Measurements from ENCODE around the gene TSC2.

Gene TSC2

DNA sequence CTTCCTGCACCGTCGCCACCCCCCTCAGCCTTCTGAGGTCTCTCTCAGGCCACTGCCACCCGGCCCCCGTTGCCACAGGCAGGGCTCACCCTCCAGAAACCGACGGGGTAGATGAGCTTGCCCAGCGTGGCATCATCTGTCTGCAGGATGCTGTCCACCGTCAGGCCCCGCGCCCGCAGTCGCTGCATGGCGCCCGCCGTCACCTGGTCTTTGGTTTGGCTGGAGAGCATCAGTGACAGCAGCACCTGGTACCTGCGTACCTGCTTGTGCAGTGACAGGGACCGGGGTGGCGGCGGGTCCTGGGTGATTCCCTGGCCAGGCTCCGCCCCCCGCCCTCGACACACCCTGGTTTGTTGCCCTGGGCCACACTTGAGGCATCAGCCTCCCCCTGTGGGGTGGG is 3.2 kb upstream of the TSC2 start:
- no peak for DNase-seq

DNA sequence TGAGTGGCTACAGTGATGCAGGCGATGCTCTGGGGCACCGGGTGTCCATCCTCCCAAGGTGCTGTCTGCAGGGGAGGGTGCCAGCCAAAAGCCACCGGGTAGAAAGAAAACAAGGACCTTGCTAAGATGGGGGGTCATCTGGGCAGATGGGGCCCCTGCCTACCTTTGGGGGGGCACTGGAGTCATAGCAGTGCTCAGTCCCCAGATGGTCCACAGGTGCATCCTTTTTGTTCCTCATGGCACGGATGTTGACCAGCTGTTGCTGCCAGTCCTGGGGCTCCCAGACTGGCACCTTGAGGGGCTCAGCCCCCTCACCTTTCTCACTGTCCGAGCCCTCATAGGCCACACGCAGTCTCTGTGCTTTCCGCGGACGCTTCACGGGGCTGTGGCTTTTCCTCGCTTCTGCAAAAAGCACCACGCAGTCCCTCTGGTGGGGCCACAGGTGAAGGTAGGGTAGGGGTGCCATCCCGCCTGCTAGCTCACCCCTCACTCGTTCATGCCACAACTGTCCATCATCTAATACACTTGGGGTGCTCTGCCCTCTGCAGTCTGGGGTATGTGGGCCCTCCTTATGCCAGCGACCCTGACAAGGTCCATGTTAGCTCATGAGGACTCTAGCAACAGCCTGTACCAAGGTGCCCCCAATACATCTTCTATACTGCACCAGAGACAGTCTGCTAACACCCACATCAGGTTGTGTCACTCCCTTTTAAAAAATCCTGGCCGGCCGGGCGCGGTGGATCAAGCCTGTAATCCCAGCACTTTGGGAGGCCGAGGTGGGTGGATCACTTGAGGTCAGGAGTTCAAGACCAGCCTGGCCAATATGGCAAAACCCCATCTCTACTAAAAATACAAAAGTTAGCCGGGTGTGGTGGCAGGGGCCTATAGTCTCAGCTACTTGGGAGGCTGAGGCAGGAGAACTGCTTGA is 1.6 kb upstream of the TSC2 start:
- DNase-seq = no peak

DNA sequence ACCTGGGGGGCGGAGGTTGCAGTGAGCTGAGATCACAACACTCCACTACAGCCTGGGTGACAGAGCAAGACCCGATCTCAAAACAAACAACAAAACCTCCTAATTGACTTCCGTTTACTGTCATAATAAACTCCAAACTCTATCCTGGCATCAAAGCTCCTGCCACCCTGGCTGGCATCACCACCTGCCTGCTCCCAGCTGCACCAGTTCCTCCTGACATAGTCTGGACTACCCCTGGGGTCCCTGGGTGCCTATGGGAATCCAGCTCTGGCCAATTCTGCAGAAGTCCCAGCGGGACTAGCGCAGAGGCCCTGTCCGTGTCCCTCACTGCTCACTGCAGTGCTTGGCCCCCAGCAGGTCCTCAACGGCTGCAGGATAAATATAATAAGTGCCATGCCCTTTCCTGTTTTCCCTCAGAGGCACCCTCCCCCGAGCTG is 874 bp upstream of the TSC2 start:
- no peak for DNase-seq

- no peak for DNase-seq
These were observed 345 bp downstream of the TSC2 start for GRCh38 chr16:2048116-2048543.

- DNase-seq = no peak
These were observed 5.4 kb downstream of the TSC2 start for GRCh38 chr16:2053211-2053610.

GRCh38 chr16:2053897-2054296 is 6.1 kb downstream of the TSC2 start:
- no peak for DNase-seq

DNA sequence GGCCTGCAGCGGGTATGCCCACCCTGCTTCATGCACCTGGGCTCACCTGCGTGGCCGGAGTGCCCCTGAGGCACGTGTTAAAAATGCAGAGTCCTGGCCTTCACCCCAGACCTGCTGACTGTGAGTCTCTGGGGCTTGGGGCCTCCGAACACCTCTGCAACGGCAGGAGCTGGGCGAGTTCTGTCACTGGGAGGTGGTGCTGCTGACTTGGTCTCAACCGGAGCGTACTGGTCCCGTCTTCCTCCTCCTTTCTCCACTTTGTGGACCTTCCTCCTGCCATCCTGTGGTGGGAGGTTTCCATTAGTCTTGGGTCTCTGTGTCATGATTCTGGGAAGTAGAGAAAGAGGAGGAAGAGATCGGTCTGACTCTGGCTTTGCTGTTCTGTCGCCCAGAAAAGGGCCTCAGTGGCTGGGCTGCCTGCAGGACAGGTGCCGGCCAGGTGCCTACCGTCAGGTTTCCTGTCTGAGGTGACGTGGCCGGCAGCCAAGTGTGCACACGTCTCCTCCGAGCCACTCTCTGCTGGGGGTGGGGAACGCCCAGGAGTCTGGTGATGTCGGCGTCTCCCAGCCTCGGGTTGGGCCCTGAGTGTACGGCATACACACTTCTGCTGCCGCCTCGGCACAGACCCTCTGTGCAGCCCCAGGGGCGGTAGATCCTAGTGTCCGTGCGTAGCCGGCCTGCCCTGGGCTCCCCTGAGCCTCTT is 6.9 kb downstream of the TSC2 start:
- DNase-seq = no peak

- DNase-seq = no peak
These were observed 8.3 kb downstream of the TSC2 start for GRCh38 chr16:2056077-2056476.

DNA sequence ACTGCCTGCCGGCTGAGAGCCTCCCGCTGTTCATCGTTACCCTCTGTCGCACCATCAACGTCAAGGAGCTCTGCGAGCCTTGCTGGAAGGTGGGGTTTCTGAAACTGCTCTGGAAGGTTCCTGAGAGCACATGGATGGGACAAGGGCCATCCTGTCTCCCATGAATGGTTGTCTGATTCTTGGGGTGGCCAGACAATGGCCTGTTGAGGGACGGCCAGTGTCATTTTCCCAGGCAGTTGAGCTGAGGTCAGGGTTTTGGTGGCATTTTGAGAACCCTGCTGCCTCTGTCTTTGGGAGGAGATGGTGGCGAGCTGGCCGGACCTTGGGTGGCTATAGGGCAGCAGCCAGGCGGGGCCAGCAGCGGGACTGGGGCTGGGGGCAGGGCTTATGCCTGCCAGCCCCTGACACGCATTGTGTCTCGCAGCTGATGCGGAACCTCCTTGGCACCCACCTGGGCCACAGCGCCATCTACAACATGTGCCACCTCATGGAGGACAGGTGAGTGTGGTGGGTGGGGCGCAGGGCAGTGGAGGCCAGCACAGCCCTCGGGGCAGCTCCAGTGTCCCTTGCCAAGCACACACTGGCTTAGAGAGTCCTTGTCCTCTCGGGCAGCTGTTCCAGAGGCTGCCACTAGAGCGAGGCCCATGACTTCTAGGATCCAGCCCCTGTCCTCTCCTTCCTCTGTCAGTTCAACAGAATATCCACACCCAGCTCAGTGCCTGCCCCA is 9.1 kb downstream of the TSC2 start:
- DNase-seq = no peak

DNA sequence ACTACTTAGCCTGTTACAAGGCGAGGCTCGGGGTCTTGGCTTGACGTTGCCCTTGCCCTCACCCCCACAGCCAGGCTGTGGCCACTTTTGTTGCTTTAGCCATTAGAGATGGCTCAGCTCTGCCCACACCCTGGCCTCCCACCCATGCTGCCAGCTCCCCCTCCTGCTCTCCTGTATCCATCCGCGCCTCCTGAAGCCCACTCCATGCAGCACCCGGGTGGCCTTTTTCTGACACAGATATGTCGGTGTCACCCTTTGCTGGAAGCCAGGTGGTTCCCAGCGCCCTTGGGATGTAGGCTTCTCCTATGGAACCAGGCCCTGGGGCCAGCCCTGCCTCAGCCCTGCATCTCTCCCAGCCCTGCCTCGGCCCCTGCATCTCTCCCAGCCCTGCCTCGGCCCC is 9.7 kb downstream of the TSC2 start:
- DNase-seq = no peak

DNA sequence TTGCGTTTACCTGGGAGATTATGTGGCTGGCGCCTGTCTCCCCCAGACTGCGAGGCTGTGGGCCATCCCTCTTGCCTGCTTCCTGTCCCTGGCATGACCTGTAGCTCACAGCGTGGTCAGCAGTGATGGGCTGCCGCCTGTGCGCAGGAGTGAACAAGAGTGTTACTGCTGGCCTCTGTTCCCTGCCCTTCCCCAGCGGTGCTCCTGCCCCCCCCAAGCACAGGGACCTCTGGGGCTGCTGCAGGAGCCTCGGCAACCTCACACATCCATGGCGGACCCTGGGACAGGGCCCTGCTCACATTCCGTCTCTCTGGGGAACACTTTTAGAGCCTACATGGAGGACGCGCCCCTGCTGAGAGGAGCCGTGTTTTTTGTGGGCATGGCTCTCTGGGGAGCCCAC is 10.6 kb downstream of the TSC2 start:
- DNase-seq = no peak

DNA sequence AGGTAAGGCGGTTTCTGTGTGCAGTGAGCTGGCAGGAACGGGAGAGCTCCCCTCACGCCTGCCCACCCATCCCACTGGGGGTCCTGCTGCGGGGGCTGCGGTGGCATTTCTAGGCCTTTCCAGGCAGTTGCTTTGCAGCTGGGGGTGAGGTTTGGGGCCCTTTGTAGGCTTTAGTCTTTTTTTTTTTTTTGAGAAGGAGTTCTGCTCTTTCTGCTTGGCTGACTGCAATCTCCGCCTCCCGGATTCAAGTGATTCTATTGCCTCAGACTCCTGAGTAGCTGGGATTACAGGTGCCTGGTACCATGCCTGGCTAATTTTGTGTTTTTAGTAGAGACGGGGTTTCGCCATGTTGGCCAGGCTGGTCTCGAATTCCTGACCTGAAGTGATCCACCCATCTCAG is 11.1 kb downstream of the TSC2 start:
- DNase-seq = no peak

- DNase-seq = no peak
These were observed 12.6 kb downstream of the TSC2 start for GRCh38 chr16:2060346-2060745.

DNA sequence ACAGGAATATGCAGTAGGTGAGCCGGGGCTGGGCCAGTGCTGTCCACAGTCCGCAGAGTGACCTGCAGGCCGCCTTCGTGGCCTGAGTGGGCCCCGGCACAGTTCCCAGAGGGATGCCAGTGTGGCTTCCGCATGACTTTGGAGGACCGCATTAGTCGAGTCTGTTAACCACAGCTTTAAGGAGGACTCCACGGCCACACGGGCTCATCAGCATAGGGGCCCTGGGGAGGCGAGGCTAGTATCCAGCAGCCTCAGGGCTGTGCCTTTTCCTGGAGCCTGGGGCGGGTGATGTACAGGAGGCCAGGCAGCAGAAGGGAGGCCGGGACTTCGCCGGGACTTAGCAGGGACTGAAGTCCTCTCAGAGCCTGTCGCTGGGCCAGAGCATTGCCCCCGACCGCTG is 13.2 kb downstream of the TSC2 start:
- no peak for DNase-seq

- DNase-seq = no peak
These were observed 13.7 kb downstream of the TSC2 start for GRCh38 chr16:2061526-2061925.

GRCh38 chr16:2062801-2063200 is 15.0 kb downstream of the TSC2 start:
- no peak for DNase-seq

DNA sequence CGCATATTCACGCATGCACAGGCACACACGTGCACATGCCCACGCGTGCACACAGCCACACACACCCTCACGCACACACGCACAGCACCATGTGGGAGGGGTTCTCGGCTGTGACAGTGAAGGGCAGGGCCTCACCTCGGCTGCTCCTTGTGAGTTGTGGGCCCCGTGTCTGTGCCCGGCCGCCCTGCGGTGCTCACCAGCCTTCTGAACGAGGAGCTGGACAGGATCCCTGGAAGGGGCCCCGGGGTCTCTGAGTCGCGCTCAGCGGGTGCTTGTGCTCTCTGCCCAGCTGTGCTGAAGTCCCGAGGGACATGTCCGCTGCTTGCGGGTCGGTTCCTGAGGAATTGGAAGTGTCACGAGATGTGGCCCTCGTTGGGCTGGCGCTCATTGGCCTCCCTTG is 16.1 kb downstream of the TSC2 start:
- no peak for DNase-seq

DNA sequence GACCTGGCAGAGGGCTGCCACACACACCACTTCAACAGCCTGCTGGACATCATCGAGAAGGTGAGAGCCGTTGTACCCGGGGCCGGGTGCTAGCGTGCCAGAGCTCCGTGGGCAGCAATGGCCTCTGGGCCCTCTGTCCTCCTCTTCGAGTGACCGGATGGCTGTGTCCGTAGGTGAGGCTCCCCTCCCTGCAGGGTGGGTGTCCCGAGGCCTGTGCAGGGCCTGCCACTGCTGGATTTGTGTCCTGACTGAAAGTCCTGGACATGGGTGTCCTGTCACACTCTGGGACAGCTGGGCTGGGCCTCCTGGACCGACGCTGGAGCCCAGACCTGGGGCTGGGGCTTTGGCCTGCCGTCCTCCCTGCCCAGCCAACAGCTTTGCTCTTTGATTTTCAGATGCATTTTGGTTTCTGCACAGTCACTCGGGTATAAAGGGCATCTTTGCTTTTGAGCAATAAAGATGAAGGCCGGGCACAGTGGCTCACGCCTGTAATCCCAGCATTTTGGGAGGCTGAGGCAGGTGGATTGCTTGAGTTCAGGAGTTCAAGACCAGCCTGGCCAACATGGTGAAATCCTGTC is 16.7 kb downstream of the TSC2 start:
- no peak for DNase-seq

GRCh38 chr16:2066139-2066538 is 18.4 kb downstream of the TSC2 start:
- no peak for DNase-seq

DNA sequence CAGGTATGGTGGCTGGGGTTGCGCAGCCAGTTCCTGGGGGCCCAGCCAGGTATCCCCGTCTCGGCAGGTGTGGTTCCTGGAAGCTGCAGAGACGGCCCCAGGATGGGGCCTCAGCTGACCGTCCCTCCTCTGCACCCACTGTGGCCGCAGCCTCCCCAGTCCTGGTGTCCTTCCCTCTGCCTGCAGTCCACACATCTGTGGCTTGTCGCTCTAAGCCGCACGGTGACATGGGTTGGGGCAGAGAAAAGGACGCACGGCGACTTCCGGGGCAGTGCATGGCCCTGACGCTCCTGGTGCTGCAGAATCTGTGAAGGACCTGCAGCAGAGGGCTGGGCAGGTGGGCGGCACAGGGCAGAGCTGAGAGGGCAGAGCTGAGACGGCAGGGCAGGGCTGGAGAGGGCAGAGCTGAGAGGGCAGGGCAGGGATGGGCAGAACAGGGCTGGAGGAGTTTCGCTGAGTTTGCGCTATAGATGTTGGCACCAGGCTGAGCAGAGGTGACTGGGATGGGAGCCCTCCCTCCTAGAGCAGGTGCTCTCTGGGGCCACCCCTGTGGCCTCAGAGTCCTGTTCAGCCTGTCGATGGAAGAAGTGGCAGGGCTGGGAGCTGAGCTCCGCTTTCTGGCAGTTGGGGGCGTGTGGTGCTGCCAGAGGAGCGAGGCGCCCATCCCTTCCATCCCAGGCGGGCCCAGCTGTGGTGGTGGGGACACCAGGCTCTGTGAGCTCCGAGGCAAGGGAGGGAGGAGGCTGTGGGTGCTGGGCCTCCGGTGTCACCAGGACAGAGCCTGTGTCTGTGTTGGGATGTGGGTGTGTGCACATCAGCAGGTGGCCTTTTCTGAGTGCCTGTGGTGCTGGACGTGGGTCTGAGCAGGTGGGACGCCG is 23.0 kb downstream of the TSC2 start:
- DNase-seq = no peak

- DNase-seq = no peak
These were observed 23.8 kb downstream of the TSC2 start for GRCh38 chr16:2071454-2072202.

Measured in activated CD8-positive, alpha-beta memory T cell treated with anti-CD3 and anti-CD28 coated beads, Interleukin-2, amount 50 U/mL, for 4 hours (primary cell).